ENCODE data around the gene JPH3. TPM values are rescaled to one million over a fixed set of nuclear protein-coding genes. Genes with fewer than 3 reads are reported as not detected.
"Not testable (repeated sequence)": the region's sequence is repeated elsewhere in the genome, so short reads cannot be mapped to it uniquely, and the experiment has no call there.

JPH3 gene
- total and polyA plus RNA-seq, 10 donors: 0.03 TPM; not detected in 9

- peaks cover 0 to 94% (median 52%) of the 10 kb centered on the region in 6 donors for H3K36me3 ChIP-seq
- peaks cover 0 to 27% (median 11%) of the 10 kb centered on the region in 6 donors for H3K4me1 ChIP-seq
- no peaks in the 10 kb centered on the region for H3K27me3 ChIP-seq (replicated peaks in 1 of 7)
- DNase-seq: no peak
- TF ChIP-seq POLR2AphosphoS5 (IDR thresholded peaks at IDR 0.05) (no peak), CTCF (IDR thresholded peaks at IDR 0.05 in 8 of 11, conservative IDR thresholded peaks at IDR 0.05 in 3 of 11) (no peak), POLR2A (IDR thresholded peaks at IDR 0.05) (no peak)
- no peak overlapping the region for H3K4me3 ChIP-seq
- no peaks in the 10 kb centered on the region for H3K9me3 ChIP-seq
- intact Hi-C loops (cut with DNase I; ENCODE audit: low total_unique reads): no loop called here
- H3K27ac ChIP-seq: peak overlapping the region in 3 of 8 donors; percentile 11 to 48 (median 42)
- whole genome bisulfite sequencing, 5 donors: 73 to 86% (median 79%) methylated on average over 19 of the region's 19 CpGs
These were observed 122.4 kb downstream of the JPH3 start for GRCh38 chr16:87724490-87725291.

GRCh38 chr16:87725596-87726235 is 123.4 kb downstream of the JPH3 start:
- Histone ChIP-seq H3K27ac (peak overlapping the region in 2 of 8 donors; percentile 42 to 48), H3K9me3 (no peaks in the 10 kb centered on the region), H3K27me3 (replicated peaks in 1 of 7) (no peaks in the 10 kb centered on the region), H3K36me3 (peaks cover 0 to 94% (median 53%) of the 10 kb centered on the region in 6 donors), H3K4me1 (peaks cover 0 to 27% (median 11%) of the 10 kb centered on the region in 6 donors), H3K4me3 (no peak overlapping the region)
- 86 to 96% (median 93%) methylated on average over 19 to 28 of the region's 28 CpGs for WGBS, 5 donors
- intact Hi-C loops (cut with DNase I; ENCODE audit: low total_unique reads): no loop called here
- TF ChIP-seq POLR2A (IDR thresholded peaks at IDR 0.05) (no peak), POLR2AphosphoS5 (IDR thresholded peaks at IDR 0.05) (no peak), CTCF (IDR thresholded peaks at IDR 0.05 in 8 of 11, conservative IDR thresholded peaks at IDR 0.05 in 3 of 11) (no peak)
- no peak for DNase-seq

- intact Hi-C loops (cut with DNase I; ENCODE audit: low total_unique reads); H3K27ac ChIP-seq; DNase-seq; H3K4me3 ChIP-seq; H3K9me3 ChIP-seq; H3K27me3 ChIP-seq (replicated peaks in 1 of 7): not testable (repeated sequence)
- peaks cover 0 to 27% (median 11%) of the 10 kb centered on the region in 6 donors for H3K4me1 ChIP-seq
- WGBS, 5 donors: 94 to 98% (median 97%) methylated on average over 12 to 32 of the region's 40 CpGs
- H3K36me3 ChIP-seq: peaks cover 0 to 94% (median 55%) of the 10 kb centered on the region in 6 donors
These were observed 124.3 kb downstream of the JPH3 start for GRCh38 chr16:87726577-87726976.

- Histone ChIP-seq H3K27me3 (replicated peaks in 1 of 7) (no peaks in the 10 kb centered on the region), H3K36me3 (peaks cover 0 to 94% (median 54%) of the 10 kb centered on the region in 6 donors), H3K4me1 (peaks cover 0 to 27% (median 11%) of the 10 kb centered on the region in 6 donors), H3K9me3 (no peaks in the 10 kb centered on the region), H3K27ac (no peak overlapping the region), H3K4me3 (no peak overlapping the region)
- TF ChIP-seq POLR2AphosphoS5 (IDR thresholded peaks at IDR 0.05) (no peak), POLR2A (IDR thresholded peaks at IDR 0.05) (no peak), CTCF (IDR thresholded peaks at IDR 0.05 in 8 of 11, conservative IDR thresholded peaks at IDR 0.05 in 3 of 11) (no peak)
- DNase-seq: no peak
- intact Hi-C loops (cut with DNase I; ENCODE audit: low total_unique reads): no loop called here
- WGBS, 5 donors: 94 to 99% (median 95%) methylated on average over 13 to 16 of the region's 16 CpGs
These were observed 125.0 kb downstream of the JPH3 start for GRCh38 chr16:87727346-87727745.
